Measurements from ENCODE around the gene CD48. TPM values are rescaled to one million over a fixed set of nuclear protein-coding genes. Genes with fewer than 3 reads are reported as not detected.

The CD48 gene
- total RNA-seq, 2 experiments from 2014 or later: 131 to 150 TPM

DNA sequence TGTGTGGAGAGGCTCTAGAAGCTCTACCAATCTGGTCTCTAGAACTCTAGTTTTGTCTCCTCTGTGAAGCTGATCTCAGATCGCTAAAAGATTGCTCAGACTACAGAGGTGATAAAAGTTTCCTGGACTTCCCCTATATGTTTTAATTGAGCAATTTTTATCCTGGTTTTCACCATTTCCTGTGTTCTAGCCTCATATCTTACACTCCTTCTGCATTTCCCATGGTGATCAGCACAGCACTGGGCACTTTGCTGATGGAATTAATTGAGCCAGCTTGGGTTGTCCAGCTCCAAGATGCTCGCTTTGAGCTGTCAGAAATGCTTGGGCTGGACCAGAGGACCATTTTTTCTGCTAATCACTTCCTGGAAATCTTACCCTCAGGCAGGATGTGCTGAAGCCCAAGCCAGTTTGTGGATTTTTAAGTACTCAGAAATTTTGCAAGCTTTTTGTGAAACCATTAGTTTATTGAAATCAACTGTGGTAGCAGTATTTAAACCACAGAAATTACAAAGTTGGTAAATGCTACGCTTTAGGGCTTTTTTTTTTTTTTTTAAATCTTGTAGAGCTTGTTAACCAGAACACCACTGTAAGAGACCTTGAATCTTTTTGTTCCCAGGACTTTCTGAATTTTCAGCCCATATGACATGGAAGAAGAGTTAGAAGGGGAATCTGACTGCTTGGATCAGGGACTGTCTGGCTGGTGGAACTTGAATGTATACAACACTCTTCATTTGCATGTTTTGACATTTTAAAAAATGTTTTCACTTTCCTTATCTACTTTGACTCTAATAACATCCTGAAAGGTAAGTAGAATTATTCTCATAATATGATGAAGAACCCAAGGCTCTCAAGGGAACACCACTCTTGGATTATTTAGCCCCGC, 28.4 kb downstream of the CD48 start:
- Histone ChIP-seq H3K9me3 (ENCODE audit: low read length) (peaks cover 7% of the 10 kb centered on the region; the same call in 1 of the 2 replicates), H3K9me2 (ENCODE audit: insufficient read depth, low read length) (no peaks in the 10 kb centered on the region), H3K79me2 (ENCODE audit: insufficient read depth, low read depth, low read length) (peaks cover 35% of the 10 kb centered on the region; the same call in 1 of the 2 replicates), H2AFZ (ENCODE audit: low read length) (no peak overlapping the region), H3K27ac (ENCODE audit: low read depth, low read length, poor library complexity, severe bottlenecking) (peak overlapping the region; percentile 26), H3K4me3 (ENCODE audit: low read depth, low read length, poor library complexity, severe bottlenecking) (no peak overlapping the region), H3K4me1 (ENCODE audit: insufficient read depth, low read length, poor library complexity, severe bottlenecking) (peaks cover 37% of the 10 kb centered on the region), H3K36me3 (ENCODE audit: insufficient read depth, low read length) (peaks cover 98% of the 10 kb centered on the region), H3K4me2 (ENCODE audit: low read length) (0 out of 2 replicates have a peak overlapping the region, but pooled peaks have one; percentile 2), H4K20me1 (ENCODE audit: insufficient read depth, low read length) (no peaks in the 10 kb centered on the region; the same call in 1 of the 2 replicates)
- ChIA-PET POLR2A (interaction anchor here (0.6 to 2.6 kb wide), 10 partner anchors 8 to 115 kb away, joined by 3 to 11 read pairs (median 4); partner anchors contain the start of gene CD48), CTCF (ENCODE audit: unreplicated experiment) (interaction anchor here (0.8 kb wide), 1 partner anchor 85 kb away, joined by 6 read pairs; no protein-coding TSS in a partner anchor)
- intact Hi-C loops (cut with micrococcal nuclease; ENCODE audit: unreplicated experiment): no loop called here
- TF ChIP-seq, protein P1, sequence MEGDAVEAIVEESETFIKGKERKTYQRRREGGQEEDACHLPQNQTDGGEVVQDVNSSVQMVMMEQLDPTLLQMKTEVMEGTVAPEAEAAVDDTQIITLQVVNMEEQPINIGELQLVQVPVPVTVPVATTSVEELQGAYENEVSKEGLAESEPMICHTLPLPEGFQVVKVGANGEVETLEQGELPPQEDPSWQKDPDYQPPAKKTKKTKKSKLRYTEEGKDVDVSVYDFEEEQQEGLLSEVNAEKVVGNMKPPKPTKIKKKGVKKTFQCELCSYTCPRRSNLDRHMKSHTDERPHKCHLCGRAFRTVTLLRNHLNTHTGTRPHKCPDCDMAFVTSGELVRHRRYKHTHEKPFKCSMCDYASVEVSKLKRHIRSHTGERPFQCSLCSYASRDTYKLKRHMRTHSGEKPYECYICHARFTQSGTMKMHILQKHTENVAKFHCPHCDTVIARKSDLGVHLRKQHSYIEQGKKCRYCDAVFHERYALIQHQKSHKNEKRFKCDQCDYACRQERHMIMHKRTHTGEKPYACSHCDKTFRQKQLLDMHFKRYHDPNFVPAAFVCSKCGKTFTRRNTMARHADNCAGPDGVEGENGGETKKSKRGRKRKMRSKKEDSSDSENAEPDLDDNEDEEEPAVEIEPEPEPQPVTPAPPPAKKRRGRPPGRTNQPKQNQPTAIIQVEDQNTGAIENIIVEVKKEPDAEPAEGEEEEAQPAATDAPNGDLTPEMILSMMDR (conservative IDR thresholded peaks at IDR 0.05; ENCODE audit: low read length): no peak
- no peak for TF ChIP-seq EZH2phosphoT487 (IDR thresholded peaks at IDR 0.05; ENCODE audit: borderline replicate concordance, low read depth, low read length)
- no peak for DNase-seq (ENCODE audit: low spot score)
- no TSS peak for BruUV-seq (replicated peaks)

DNA sequence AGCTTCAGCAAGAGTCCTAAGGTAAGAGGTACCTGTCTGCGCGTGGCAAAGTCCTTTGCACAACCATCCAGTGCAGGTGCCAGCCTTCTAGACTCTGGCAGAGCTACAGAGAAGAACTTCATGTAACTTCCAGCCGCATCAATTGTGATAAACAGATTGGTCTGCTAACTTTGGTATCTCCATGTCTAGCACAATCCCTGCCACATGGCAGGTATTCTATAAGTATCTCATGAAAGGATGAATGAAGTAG, 29.8 kb downstream of the CD48 start:
- Histone ChIP-seq H3K27ac (ENCODE audit: low read depth, low read length, poor library complexity, severe bottlenecking) (no peak overlapping the region), H3K9me2 (ENCODE audit: insufficient read depth, low read length) (no peaks in the 10 kb centered on the region), H3K36me3 (ENCODE audit: insufficient read depth, low read length) (peaks cover 98% of the 10 kb centered on the region), H4K20me1 (ENCODE audit: insufficient read depth, low read length) (no peaks in the 10 kb centered on the region; the same call in 1 of the 2 replicates), H3K9me3 (ENCODE audit: low read length) (no peaks in the 10 kb centered on the region), H3K4me2 (ENCODE audit: low read length) (no peak overlapping the region), H2AFZ (ENCODE audit: low read length) (no peak overlapping the region), H3K4me3 (ENCODE audit: low read depth, low read length, poor library complexity, severe bottlenecking) (no peak overlapping the region), H3K79me2 (ENCODE audit: insufficient read depth, low read depth, low read length) (peaks cover 27% of the 10 kb centered on the region; the same call in 1 of the 2 replicates), H3K4me1 (ENCODE audit: insufficient read depth, low read length, poor library complexity, severe bottlenecking) (peaks cover 37% of the 10 kb centered on the region)
- no TSS peak for BruUV-seq (replicated peaks)
- POLR2A ChIA-PET: interaction anchor here (1.1 to 2.2 kb wide), 3 partner anchors 31 to 88 kb away, joined by 4 to 6 read pairs (median 4); no protein-coding TSS in a partner anchor
- CTCF ChIA-PET (ENCODE audit: unreplicated experiment): interaction anchor here (2.3 kb wide), 1 partner anchor 270 kb away, joined by 7 read pairs; no protein-coding TSS in a partner anchor
- intact Hi-C loops (cut with micrococcal nuclease; ENCODE audit: unreplicated experiment): loop anchor here (1.0 to 2.0 kb wide), 5 partner anchors 44 to 269 kb away; no protein-coding TSS in a partner anchor
- DNase-seq (ENCODE audit: low spot score): no peak
- no peak for TF ChIP-seq EZH2phosphoT487 (IDR thresholded peaks at IDR 0.05; ENCODE audit: borderline replicate concordance, low read depth, low read length)
- TF ChIP-seq, protein P1 (conservative IDR thresholded peaks at IDR 0.05; ENCODE audit: low read length): no peak

Data from OCI-LY7 (cell line).